Measurements from ENCODE around the gene KCNAB1.
A peak's percentile ranks its signal among the peaks of the same experiment; 100 is the strongest.
"Not testable (repeated sequence)": the region's sequence is repeated elsewhere in the genome, so short reads cannot be mapped to it uniquely, and the experiment has no call there.

Gene KCNAB1

DNA sequence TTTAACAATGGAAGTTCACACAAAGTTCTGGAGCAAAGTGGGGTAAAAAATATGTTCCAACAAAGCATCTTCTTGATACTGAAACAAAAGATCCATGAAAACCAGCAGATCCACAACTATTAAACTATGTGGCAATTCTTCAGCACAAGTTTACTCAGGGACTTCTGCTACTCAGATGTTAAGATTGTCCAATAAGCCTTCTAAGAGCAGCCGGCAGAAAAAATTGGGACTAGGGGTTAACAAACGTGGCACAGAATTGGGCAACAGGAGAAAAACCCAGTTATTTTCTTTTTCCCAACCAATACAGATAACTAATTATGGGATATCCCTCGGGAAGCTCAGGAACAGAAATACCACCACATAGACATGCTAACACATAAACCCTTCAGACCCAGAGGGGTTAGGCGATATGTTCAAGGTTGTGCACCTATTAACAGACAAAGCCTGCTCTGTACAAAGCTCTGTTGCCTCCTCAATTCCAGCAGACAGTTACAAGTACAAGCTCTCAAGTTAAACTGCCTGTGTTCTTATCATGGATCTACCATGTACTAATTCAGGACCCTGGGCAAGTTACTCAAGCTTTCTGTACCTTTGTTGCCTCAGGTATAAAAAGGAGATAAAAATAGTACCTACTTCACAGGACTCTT lies 427.8 kb downstream of the KCNAB1 start:
- DNase-seq: no peak

DNA sequence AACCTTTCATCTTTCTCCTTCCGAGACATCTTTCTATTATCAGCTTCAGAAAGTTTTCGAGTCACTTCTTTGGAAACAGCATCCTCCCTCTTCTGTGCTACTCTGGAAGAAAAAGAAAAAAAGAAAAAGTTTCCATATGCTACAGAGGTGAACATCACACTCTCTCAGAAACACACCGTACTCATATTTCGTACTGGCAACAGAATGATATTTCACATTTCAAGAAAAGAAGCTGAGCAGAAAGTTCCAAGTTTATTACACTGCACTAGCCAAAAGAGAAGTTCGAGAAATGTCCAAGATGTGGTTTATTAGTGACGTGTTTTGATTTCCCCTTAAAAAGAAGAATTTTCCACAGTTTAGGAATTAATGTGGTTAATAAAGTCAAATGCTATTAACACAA lies 428.5 kb downstream of the KCNAB1 start:
- DNase-seq: no peak

DNA sequence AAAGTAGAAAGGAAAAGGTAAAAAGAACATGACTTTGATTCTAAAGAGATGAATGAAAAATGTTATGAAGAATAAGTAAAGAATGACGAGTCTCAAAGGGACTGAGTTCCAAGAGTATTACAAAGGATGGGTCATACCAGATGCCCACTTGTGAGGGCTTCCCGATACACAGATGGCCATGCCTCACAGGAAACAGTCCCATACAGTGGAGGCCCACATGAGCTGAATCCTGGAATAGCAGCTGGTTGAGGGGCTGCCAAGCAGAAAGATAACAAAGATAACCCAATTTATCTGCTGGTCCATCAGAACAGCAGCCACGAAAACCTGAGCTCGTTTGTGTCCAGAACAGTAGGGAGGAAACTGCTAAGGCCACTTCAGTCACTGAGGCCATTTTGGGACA lies 430.9 kb downstream of the KCNAB1 start:
- no peak for DNase-seq

DNA sequence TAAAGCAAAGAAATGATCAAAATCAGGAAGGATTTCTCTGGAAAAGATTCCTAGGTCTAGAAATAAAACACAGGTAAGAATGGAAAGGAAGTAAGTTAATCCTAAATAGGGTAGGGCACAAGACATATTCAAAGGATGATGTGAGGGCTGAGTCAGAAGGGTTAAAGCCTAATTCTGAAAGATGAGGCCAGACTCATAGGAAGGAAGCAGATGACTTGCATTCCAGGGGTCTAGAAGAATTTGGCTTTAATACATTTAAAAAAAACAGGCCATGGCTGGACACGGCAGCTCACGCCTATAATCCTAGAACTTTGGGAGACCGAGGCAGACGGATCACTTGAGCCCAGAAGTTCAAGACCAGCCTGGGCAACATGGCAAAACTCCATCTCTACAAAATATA lies 431.4 kb downstream of the KCNAB1 start:
- no peak for DNase-seq

DNA sequence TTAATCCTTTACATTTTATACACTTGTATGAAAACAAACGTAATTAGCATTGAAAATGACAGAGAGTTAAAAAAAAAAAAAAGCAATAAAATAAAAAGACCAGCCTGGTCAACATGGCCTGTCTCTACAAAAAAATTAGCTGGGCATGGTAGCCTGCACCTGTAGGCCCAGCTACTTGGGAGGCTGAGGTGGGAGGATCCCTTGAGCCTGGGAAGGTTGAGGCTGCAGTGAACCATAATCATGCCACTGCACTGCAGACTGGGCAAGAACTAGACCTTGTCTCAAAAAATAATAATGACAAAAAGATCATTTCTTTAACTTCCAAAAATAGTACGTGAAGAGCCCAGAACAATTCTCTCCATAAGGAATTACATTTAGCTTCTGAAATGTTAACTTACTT lies 432.6 kb downstream of the KCNAB1 start:
- DNase-seq: no peak

DNA sequence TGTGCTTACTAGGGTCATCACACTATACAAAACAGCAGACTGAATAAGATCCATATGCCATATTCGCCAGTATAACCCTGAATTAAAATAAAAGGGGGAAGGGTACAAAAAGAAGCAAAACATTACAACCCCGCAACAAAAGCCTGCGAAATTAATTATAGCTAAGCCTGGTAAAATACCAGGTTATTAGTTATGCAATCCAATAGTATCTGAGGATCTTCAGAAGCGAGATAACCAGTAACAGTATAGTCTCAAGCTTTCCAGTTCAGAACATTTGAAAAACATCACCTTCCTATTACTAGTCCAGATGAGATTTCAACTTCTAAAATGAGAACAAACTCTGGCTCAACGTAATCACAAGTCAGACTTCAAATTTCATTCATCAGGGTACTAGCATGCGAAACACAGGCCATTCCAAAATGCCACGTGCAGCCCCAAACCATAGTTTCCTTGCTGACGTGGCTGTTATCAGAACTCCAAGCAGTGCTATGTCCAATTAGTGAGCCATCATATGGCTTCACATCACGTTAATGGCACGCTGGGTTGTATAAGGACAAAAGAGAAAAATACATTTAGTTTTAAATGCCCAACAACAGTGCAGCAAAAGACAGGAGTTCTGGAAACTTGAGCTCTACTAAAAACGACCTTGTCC lies 433.5 kb downstream of the KCNAB1 start:
- DNase-seq: no peak

DNA sequence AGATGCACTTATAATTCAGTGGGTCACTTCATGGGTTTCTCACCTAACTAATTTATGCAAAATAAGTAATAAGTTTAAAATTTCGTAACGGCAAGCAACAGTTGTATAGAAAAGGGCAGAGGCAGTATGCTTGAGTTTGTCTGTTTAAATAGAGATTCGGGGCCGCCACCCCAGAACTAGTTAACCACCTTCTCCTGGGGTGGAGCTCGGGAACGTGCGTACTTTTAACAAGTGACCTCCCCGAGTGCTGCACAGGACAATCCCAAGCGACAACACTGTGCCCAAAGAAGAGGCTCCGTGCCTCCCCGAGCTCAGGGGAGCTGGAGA lies 434.1 kb downstream of the KCNAB1 start:
- no peak for DNase-seq

DNA sequence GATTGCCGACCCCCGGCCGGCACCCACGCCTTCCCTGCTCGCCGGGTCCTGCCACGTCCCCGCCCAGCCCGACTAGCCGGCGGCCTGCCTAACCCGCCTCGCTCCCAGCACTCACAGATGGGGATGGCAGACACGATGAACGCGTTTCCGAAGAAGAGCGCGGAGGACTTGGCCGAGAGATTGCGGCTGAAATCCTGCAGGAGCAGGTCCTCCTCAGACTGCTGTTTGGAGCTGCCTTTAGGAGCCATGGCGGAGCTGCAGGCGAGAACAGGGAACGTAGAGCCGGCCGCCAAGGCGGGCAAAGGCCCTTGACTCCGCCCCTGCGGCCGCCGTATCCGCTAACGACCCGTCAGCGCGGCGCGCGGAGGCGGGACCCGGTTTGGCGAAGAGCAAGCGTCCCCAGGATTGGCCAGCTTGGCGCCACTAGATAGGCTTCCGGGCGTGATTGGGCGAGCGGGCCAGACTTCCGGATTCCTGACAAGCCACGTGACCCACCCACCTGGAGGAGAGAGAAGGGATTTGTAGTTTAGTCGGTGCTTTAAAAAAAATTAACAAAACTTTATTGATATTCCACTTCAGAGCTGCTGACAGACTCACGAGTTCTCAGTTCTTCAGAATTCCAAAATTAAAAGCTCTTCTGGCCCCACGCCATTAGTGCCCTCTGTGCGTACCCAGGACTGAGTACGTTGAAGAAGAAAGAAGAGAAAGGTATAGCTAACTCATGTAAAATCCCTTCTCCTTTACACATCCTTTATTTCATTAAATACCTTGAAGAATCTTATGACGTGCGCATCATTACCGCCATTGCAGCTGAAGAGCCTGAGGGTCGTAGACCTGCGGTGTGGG lies 434.7 kb downstream of the KCNAB1 start, which contains the start of gene SSR3:
Gene SSR3, minus strand, starts transcription at position 276 of the 846 bp plus-strand sequence. Its CDS starts 28 bp downstream, at position 248.
- DNase-seq: peak; percentile 98 to 99

DNA sequence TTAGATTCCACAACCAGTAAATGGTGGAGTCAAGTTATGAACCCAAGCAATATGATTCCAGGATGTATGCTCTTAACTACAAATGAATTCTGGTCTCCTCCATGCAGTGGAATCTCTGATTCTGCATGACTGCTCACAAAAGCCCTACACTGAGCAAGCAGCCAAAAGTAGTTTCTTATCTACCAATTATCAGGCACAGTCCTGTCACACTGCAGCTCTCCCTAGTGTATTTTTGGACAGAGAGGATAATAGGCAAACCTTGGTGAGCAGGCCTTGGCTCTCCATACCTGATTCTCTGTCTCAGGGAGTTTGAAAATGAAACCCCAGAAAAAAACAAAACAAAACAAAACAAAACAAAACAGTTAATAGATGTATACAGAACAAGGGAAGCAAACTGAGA lies 438.0 kb downstream of the KCNAB1 start:
- no peak for DNase-seq

DNA sequence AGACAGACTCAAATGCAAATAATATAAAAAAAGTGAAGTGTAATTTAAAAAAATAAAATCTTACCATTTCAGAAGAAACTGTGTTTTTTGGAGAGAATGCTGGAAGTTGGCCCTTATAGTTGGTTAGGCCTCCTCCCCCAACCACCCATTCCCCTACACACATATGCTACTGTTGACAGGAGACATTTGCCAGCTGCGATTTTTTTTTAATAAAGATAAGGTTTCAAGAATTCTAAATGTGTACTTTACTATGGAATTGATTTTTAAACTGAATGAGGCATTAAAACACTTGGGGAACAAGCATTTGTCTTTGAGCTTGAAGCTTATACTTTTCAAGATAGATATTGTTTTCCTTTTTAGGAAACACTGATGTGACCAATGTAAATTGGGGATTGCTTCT lies 438.9 kb downstream of the KCNAB1 start:
- no peak for DNase-seq

DNA sequence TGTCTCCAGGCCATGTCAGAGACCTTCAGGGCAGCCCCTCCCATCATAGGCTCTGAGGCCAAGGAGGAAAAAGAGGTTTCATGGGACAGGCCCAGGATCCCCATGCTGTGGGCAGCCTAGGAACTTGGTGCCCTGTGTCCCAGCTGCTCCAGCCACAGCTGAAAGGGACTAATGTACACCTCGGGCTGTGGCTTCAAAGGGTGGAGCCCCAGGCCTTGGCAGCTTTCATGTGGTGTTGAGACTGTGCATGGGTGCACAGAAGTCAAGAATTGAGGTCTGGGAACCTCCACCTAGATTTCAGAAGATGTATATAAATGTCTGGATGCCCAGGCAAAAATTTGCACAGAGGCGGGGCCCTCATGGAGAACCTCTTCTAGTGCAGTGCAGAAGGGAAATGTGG lies 441.2 kb downstream of the KCNAB1 start:
- no peak for DNase-seq

DNA sequence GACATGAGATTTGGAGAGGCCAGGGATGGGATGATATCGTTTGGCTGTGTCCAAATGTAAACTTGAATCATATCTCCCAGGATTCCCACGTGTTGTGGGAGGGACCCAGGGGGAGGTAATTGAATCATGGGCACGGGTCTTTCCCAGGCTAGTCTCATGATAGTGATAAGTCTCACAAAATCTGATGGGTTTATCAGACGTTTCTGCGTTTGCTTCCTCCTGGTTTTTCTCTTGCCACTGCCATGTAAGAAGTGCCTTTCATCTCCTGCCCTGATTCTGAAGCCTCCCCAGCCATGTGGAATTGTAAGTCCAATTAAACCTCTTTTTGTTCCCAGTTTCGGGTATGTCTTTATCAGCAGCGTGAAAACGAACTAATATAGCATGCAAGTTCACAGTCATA lies 442.1 kb downstream of the KCNAB1 start:
- not testable (repeated sequence) for DNase-seq

DNA sequence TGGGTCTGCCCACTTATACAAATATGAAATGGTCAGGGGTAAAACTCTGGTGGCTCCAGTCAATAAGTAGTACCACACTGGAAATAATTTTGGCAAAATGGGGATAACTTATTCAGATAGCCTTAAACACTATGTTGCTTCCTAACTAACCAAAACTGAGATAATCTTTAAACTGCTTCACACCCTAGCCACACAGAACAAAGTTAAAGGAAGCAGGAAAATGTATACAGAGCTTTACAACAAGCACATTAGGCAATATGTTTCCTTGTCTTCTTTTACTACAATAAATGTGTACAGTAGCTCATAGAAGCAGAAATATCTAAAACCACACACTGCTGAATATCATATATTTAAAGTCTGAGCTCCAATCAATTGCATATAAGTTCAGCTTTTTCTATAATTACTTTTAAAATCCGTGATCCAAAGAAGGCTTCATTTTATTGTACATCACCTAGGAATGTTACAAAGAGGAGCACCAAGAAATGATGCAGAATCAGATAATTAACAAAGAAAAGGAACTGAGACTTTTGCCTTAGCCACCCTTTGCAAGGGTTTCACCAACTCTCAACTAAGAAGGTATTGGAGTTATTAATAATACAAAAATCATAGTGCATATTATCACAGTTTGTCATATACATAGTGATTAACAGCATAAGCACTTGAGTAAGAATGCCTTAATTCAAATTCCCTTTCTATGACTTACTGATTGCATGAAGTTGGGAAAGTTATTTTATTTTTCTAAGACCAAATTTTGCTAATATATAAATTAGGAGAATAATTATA lies 443.7 kb downstream of the KCNAB1 start:
- no peak for DNase-seq

DNA sequence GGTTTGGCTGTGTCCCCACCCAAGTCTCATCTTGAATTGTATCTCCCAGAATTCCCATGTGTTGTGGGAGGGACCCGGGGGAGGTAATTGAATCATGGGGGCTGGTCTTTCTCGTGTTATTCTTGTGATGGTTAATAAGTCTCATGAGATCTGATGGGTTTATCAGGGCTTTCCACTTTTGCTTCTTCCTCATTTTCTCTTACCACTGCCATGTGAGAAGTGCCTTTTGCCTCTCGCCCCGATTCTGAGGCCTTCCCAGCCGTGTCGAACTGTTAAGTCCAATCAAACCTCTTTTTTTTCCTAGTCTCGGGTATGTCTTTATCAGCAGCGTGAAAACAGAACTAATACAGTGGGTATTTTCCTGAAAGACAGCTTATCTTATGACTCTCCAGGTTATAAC lies 448.6 kb downstream of the KCNAB1 start:
- not testable (repeated sequence) for DNase-seq

DNA sequence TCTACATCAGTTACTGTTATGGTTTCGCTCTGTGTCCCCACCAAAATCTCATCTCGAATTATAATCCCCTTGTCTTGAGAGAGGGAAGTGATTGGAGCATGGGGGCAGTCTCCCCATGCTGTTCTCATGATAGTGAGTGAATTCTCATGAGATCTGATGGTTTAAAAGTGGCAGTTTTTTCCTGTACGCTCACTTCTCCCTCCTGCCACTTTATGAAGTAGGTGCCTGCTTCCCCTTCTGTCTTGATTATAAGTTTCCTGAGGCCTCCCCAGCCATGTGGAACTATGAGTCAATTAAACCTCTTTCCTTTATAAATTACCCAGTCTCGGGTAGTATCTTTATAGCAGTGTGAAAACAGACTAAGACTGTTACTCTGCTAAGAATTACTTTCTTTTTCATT lies 449.5 kb downstream of the KCNAB1 start:
- not testable (repeated sequence) for DNase-seq

DNA sequence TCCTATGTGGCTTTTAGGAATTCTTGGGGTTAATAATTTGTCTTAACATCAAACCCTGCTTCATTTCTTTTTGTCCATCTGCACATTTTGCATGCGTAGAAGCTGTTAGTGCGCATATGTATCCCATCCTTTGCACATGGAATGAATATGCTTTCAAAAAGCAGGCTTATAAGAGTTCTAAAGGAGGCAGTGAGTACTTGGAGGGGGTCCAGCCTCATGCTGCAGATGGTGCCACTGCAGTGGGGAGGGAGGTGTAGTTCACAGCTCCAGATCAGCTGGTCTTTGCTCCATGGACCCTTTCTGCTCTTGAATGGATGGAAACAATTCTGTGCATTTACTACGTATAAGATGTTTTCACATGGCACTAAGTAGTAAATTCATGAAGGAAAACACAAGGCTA lies 455.3 kb downstream of the KCNAB1 start:
- DNase-seq: no peak

DNA sequence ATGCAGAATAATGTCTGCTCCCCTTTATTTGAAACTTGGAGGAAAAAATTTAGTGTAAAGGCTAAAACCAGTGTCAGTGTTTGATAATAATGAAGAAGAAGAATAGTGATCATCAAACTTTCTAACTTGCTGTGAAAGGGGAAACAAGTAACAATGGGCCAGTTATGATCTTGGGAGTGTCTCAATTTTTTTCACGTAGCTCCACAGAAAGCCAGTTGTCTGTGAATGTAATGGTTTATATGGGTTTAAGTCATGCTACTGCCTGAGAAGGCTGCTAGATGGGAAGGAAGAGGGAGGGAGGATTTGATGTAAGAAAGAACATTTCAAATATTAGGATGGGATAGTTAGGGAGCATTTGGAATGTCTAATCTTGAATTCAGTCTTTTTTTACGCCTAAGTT lies 455.7 kb downstream of the KCNAB1 start:
- no peak for DNase-seq

DNA sequence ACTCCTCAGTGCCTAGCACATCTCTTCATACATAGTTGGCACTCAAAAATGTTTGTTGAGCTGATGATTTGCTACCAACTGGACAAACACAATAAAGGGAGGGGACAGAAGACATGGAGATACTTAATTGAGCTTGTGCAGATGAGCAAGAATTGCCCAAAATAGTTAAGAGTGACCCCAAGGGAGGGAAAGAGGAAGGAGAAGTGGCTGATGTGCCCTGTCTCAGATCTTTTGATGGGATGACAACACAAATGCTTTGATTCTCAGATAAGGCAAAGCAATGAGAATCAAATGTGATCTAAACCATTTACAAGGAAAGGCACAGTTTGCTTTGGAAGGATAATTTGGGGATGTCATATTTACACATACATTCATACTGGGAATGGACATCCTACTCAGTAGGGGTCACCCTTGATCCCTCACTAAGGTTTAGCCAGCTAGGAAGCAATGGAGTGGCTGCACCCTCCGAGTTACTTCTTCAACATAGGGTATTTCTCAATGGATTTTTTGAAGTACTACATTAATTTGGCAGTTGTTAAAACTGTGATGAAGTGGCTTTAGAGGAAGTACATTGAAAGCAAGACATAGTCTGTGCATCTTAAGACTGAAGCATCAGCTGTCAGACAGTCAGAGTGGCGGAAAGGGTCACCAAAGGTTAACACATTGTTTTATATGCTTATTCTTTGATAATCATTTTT lies 456.4 kb downstream of the KCNAB1 start:
- no peak for DNase-seq

DNA sequence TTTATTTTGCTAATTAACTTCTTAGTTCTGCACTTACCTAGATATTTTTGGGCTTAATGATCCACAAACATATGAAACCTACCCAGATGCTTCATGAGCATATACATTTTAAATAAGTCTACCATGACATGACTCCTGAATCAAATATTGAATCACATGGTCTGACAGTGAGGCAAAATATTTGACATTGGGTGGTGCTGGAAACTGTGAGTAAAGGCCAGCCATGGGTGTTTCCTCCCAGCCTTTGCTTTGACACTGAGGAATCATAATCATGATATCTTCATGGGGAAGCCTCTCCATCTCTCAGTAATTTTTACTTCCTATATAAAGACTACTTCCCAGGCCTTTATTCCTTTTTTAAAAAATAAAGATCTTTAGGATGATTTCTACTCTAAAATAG lies 457.4 kb downstream of the KCNAB1 start:
- DNase-seq: no peak

DNA sequence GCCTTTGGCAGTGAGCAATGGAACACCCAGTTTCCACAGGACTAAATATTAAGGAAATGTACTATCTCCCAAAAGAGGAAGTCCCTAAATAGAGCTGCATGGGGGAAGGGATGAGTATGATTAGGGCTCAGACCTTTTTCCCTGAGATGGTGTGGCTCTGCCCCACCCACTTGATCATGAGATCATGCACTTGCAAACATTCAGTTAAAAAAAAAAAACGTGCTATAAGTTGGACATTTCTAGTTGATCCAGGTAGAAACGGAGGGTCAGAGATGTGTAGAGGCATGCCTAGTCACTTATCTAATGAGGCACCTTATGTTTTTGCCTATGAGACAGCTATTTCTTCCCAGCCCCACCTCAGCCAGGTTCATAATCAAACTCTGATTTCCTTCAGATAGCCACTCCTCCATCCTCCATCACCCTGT lies 459.1 kb downstream of the KCNAB1 start:
- DNase-seq: no peak

DNA sequence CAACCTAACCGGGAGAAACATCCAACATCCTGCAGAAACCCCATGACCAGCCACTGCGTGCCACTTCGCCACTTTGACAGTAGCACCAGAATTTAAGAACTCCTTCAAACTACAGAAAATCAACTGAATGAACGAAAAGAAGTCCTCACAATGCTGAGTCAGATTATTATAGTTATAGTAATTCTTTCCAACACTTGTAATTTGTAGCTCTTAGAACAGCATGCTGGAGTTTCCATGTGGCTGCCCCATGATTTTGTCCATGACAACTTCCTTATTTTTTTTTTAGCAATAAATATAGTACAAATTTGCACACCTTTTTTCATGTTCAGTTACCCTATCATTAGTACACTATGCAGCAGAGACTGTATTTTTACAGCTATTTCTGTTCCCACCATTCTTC lies 460.7 kb downstream of the KCNAB1 start:
- DNase-seq: no peak

DNA sequence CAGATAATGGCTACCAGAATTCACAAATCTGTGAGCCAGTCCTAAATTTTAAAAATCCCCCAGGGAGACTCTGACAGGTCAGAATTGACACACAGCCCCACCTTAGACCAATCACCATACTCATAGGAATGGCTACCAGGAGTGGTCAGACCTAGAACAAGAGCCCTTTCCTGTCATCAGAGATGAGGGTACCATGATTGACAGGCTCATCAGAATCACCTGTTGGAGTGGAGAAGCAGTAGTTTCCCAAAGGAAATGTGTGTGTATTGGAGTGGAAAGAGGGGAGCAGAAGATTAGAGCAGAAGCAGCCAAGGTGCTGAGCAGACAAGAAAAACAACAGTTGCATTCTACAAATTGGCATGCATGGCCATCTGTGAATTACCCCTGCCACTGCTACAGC lies 461.6 kb downstream of the KCNAB1 start:
- DNase-seq: no peak

Data from SHP77 (cell line).